ENCODE results near the gene GANC.

DNA sequence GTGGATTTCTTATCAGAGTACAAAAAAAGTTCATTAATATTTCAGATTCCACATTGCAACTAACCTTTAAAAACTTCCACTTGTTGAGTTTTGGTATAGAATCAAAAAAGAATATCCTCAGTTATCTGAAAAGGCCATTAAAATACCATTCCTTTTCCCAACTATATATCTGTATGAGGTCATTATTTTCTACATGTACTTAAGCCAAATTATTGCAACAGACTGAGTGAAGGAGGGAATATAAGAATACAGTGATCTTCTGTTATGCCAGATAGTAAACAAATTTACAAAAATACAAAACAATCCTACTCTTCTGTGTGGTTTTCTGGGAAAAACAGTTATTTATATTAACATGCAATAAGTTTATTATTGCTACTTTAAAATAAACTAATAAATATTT is 5.7 kb upstream of the GANC start:
- TF ChIP-seq, protein P1, sequence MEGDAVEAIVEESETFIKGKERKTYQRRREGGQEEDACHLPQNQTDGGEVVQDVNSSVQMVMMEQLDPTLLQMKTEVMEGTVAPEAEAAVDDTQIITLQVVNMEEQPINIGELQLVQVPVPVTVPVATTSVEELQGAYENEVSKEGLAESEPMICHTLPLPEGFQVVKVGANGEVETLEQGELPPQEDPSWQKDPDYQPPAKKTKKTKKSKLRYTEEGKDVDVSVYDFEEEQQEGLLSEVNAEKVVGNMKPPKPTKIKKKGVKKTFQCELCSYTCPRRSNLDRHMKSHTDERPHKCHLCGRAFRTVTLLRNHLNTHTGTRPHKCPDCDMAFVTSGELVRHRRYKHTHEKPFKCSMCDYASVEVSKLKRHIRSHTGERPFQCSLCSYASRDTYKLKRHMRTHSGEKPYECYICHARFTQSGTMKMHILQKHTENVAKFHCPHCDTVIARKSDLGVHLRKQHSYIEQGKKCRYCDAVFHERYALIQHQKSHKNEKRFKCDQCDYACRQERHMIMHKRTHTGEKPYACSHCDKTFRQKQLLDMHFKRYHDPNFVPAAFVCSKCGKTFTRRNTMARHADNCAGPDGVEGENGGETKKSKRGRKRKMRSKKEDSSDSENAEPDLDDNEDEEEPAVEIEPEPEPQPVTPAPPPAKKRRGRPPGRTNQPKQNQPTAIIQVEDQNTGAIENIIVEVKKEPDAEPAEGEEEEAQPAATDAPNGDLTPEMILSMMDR (IDR thresholded peaks at IDR 0.05), result no peak
- no peak for TF ChIP-seq POLR2A (IDR thresholded peaks at IDR 0.05)
